ENCODE results near the gene CTNNA3.

Gene CTNNA3

DNA sequence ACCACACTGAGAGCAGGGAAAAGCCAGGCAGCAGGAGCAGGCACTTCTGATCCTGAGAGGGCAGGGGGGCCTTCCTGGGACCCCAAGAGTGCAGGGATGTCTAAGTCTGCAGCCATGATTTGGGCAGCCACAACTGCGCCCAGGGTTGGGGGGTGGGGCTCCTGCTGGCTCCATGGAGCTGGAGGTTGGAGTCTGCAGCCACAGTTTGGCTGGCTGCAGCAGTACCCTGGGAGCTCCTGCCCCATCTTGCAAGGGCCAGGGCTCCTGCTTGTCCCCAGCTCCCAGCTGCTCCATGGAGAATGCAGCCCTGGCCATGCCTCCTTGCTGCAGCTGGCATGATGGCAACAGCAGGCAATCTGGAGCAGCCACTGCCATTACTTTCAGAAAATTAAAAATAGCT is 1449.8 kb downstream of the CTNNA3 start:
- no peak overlapping the region for H3K4me3 ChIP-seq (ENCODE audit: low read depth, low read length)
- TF ChIP-seq, protein P1, sequence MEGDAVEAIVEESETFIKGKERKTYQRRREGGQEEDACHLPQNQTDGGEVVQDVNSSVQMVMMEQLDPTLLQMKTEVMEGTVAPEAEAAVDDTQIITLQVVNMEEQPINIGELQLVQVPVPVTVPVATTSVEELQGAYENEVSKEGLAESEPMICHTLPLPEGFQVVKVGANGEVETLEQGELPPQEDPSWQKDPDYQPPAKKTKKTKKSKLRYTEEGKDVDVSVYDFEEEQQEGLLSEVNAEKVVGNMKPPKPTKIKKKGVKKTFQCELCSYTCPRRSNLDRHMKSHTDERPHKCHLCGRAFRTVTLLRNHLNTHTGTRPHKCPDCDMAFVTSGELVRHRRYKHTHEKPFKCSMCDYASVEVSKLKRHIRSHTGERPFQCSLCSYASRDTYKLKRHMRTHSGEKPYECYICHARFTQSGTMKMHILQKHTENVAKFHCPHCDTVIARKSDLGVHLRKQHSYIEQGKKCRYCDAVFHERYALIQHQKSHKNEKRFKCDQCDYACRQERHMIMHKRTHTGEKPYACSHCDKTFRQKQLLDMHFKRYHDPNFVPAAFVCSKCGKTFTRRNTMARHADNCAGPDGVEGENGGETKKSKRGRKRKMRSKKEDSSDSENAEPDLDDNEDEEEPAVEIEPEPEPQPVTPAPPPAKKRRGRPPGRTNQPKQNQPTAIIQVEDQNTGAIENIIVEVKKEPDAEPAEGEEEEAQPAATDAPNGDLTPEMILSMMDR (IDR thresholded peaks at IDR 0.05; ENCODE audit: low read depth, low read length), result no peak

GRCh38 chr10:66244953-66245352 is 1451.0 kb downstream of the CTNNA3 start:
- H3K4me3 ChIP-seq (ENCODE audit: low read depth, low read length), result no peak overlapping the region
- TF ChIP-seq, protein P1 (IDR thresholded peaks at IDR 0.05; ENCODE audit: low read depth, low read length), result no peak

DNA sequence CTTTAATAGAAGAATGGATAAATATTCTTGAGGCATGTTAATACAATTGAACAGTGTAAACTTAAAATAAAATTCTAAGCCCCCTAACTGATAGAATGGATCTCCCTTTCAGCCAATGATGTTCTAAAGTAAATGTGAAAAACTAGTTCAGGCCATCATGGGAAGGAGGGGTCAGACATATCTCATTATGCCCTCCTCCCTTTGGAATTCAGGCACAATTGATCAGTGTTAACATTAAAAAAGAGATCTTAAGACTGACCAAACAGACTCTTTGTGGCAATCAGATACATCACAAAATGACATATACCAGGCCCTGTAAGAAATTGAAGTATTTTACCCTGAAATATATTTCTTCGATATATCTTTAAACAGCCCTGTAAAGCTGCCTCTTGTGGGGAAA is 1453.1 kb downstream of the CTNNA3 start:
- TF ChIP-seq, protein P1 (IDR thresholded peaks at IDR 0.05; ENCODE audit: low read depth, low read length), result no peak
- H3K4me3 ChIP-seq (ENCODE audit: low read depth, low read length), result no peak overlapping the region

DNA sequence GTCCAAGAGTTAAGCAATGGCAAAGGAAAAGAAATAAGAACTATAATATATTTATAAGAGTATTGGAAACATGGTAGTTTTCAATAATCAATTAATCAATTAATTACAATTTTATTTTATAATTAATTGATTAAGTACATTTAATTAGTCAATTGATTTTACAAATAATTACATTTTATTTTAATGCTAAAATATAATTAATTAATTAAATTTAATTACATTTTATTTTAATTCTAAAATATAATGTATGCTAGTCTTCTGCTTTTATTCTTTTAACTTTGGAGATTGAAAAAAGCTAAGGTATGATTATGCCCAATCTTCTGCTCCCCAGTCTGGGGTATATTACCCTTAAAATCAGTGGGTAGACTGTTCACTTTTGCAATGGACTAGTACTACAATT is 1456.9 kb downstream of the CTNNA3 start:
- TF ChIP-seq, protein P1 (IDR thresholded peaks at IDR 0.05; ENCODE audit: low read depth, low read length), result no peak
- H3K4me3 ChIP-seq (ENCODE audit: low read depth, low read length), result no peak overlapping the region

- TF ChIP-seq, protein P1 (IDR thresholded peaks at IDR 0.05; ENCODE audit: low read depth, low read length), result no peak
- H3K4me3 ChIP-seq (ENCODE audit: low read depth, low read length), result no peak overlapping the region
Observed at GRCh38 chr10:66238343-66238742, 1457.7 kb downstream of the CTNNA3 start.

- H3K4me3 ChIP-seq (ENCODE audit: low read depth, low read length), result no peak overlapping the region
- TF ChIP-seq, protein P1 (IDR thresholded peaks at IDR 0.05; ENCODE audit: low read depth, low read length), result no peak
Observed at GRCh38 chr10:66234872-66235271, 1461.1 kb downstream of the CTNNA3 start.

DNA sequence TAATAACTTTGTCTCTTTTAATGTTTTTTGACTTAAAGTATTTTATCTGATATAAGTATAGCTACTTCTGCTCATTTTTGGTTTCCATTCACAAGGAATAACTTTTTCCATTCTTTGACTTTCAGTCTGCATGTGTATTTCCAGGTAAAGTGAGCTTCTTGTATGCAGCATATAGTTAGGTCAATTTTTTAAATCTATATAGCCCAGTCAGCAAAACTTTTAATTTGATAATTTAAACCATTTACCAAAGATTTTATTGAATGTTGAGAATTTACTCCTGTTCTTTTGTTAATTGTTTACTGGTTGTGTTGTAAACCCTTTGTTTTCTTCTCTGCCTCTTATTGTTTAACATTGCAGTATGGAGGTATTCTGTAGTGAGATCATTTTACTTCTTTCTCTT is 1467.1 kb downstream of the CTNNA3 start:
- no peak overlapping the region for H3K4me3 ChIP-seq (ENCODE audit: low read depth, low read length)
- TF ChIP-seq, protein P1 (IDR thresholded peaks at IDR 0.05; ENCODE audit: low read depth, low read length), result no peak
